ENCODE data around the gene CFAP299.

CFAP299 gene

DNA sequence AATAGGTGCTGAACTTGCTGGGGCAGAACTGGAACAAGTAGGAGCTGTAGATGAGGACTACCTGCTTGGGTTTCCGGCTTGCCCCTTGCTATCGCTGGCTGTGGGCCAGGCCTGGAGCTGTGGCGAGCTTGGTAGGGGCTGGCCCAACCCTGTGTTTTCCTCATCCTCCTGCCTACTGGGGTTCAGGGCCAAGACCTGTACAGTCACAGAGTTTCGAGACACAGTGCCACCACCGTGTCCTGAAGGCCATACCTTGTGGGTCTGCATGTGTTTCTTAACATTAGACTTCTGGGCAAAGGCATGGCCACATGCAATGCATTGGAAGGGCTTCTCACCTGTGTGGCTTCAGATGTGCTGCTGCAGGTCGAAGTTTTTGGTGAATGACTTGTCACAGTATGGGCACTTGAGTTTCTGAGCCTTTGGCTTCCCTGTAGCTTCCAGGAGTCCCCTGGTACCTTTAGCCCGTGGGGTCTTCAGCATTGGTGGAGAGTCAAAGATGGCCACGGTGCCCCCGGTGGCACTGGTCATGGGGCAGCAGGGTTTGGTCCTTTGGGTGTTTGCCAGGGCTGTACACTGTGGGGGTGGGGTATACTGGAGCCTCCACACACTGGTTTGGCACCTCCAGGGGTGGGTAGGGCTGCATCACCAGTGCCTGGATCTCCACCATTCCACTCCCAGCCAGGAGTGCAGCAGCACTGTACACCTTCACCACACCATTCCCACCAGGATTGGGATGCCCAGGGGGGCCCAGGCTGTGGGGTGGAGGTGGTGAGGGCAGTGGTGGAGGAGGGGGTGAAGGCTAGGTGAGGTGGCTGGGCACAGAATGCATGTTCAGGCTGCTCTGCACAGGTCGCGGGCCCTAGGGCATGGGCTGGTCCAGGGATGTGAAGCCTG is 52.1 kb downstream of the CFAP299 start:
- no peak overlapping the region for H3K4me3 ChIP-seq (ENCODE audit: control insufficient read depth in 1 of 7, extremely low read depth in 1 of 7, insufficient read depth in 4 of 7, low read depth in 2 of 7, low read length in 6 of 7)
- 96% methylated on average over 8 of the region's 11 CpGs for WGBS (ENCODE audit: insufficient coverage)
- POLR2A ChIA-PET = no interaction called here
- H3K9me3 ChIP-seq (ENCODE audit: control extremely low read depth in 1 of 5, control insufficient read depth in 4 of 5, insufficient read depth in 2 of 5, low read depth in 1 of 5, low read length in 4 of 5) = peaks cover 0 to 5% (median 0%) of the 10 kb centered on the region in 5 experiments
- H3K27me3 ChIP-seq (replicated peaks in 2 of 5; ENCODE audit: control insufficient read depth in 4 of 5, insufficient read depth in 5 of 5, low read length in 4 of 5) = peaks cover 0 to 2% (median 0%) of the 10 kb centered on the region in 5 experiments
- H3K36me3 ChIP-seq (ENCODE audit: control insufficient read depth in 4 of 4, insufficient read depth in 4 of 4, low read length in 3 of 4) = no peaks in the 10 kb centered on the region
- CTCF ChIA-PET = no interaction called here
- H3K4me1 ChIP-seq (ENCODE audit: control extremely low read depth in 1 of 4, control insufficient read depth in 4 of 4, insufficient read depth in 4 of 4, low read length in 3 of 4) = no peaks in the 10 kb centered on the region
- DNase-seq = no peak
- no peak overlapping the region for H3K27ac ChIP-seq (ENCODE audit: insufficient read depth in 1 of 2, low read depth in 1 of 2, low read length in 2 of 2, poor library complexity in 1 of 2, severe bottlenecking in 2 of 2)

GRCh38 chr4:80388284-80388607 is 52.7 kb downstream of the CFAP299 start:
- H3K9me3 ChIP-seq (ENCODE audit: control extremely low read depth in 1 of 5, control insufficient read depth in 4 of 5, insufficient read depth in 2 of 5, low read depth in 1 of 5, low read length in 4 of 5) = peaks cover 0 to 5% (median 0%) of the 10 kb centered on the region in 5 experiments
- no peaks in the 10 kb centered on the region for H3K4me1 ChIP-seq (ENCODE audit: control extremely low read depth in 1 of 4, control insufficient read depth in 4 of 4, insufficient read depth in 4 of 4, low read length in 3 of 4)
- no peak for DNase-seq
- no peak overlapping the region for H3K27ac ChIP-seq (ENCODE audit: insufficient read depth in 1 of 2, low read depth in 1 of 2, low read length in 2 of 2, poor library complexity in 1 of 2, severe bottlenecking in 2 of 2)
- no peak overlapping the region for H3K4me3 ChIP-seq (ENCODE audit: control insufficient read depth in 1 of 7, extremely low read depth in 1 of 7, insufficient read depth in 4 of 7, low read depth in 2 of 7, low read length in 6 of 7)
- WGBS (ENCODE audit: insufficient coverage) = 84% methylated on average over 4 of the region's 8 CpGs
- peaks cover 0 to 2% (median 0%) of the 10 kb centered on the region in 5 experiments for H3K27me3 ChIP-seq (replicated peaks in 2 of 5; ENCODE audit: control insufficient read depth in 4 of 5, insufficient read depth in 5 of 5, low read length in 4 of 5)
- no peaks in the 10 kb centered on the region for H3K36me3 ChIP-seq (ENCODE audit: control insufficient read depth in 4 of 4, insufficient read depth in 4 of 4, low read length in 3 of 4)
- ChIA-PET POLR2A (no interaction called here), CTCF (no interaction called here)

DNA sequence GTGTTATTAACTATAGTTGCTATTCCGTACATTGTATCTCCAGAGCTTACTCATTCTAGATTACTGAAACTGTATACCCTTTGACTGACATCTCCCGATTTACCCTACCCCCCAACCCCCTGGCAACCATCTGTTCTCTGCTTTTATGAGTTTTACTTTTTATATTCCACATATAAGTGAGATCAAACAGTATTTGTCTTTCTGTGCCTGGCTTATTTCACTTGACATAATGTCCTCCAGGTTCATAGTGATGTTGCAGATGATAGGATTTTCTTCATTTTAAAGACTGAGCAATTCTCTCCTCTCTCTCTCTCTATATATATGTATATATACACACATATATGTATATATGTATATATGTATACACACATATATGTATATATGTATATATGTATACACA is 54.6 kb downstream of the CFAP299 start:
- POLR2A ChIA-PET = no interaction called here
- CTCF ChIA-PET = interaction anchor here (1.4 kb wide), 1 partner anchor 25 kb away, joined by 4 read pairs; no protein-coding TSS in a partner anchor
- no peaks in the 10 kb centered on the region for H3K4me1 ChIP-seq (ENCODE audit: control extremely low read depth in 1 of 4, control insufficient read depth in 4 of 4, insufficient read depth in 4 of 4, low read length in 3 of 4)
- no peak for DNase-seq
- peaks cover 0 to 5% (median 0%) of the 10 kb centered on the region in 5 experiments for H3K9me3 ChIP-seq (ENCODE audit: control extremely low read depth in 1 of 5, control insufficient read depth in 4 of 5, insufficient read depth in 2 of 5, low read depth in 1 of 5, low read length in 4 of 5)
- H3K27me3 ChIP-seq (replicated peaks in 2 of 5; ENCODE audit: control insufficient read depth in 4 of 5, insufficient read depth in 5 of 5, low read length in 4 of 5) = no peaks in the 10 kb centered on the region
- WGBS (ENCODE audit: insufficient coverage) = no CpG with 5 or more reads among the region's 2 CpGs
- no peaks in the 10 kb centered on the region for H3K36me3 ChIP-seq (ENCODE audit: control insufficient read depth in 4 of 4, insufficient read depth in 4 of 4, low read length in 3 of 4)
- no peak overlapping the region for H3K4me3 ChIP-seq (ENCODE audit: control insufficient read depth in 1 of 7, extremely low read depth in 1 of 7, insufficient read depth in 4 of 7, low read depth in 2 of 7, low read length in 6 of 7)
- no peak overlapping the region for H3K27ac ChIP-seq (ENCODE audit: insufficient read depth in 1 of 2, low read depth in 1 of 2, low read length in 2 of 2, poor library complexity in 1 of 2, severe bottlenecking in 2 of 2)

- ChIA-PET POLR2A (no interaction called here), CTCF (interaction anchor here (1.3 kb wide), 1 partner anchor 18 kb away, joined by 3 read pairs; no protein-coding TSS in a partner anchor)
- WGBS (ENCODE audit: insufficient coverage) = 100% methylated on average over 2 of the region's 4 CpGs
- Histone ChIP-seq H3K27ac (ENCODE audit: insufficient read depth in 1 of 2, low read depth in 1 of 2, low read length in 2 of 2, poor library complexity in 1 of 2, severe bottlenecking in 2 of 2) (no peak overlapping the region), H3K9me3 (ENCODE audit: control extremely low read depth in 1 of 5, control insufficient read depth in 4 of 5, insufficient read depth in 2 of 5, low read depth in 1 of 5, low read length in 4 of 5) (no peaks in the 10 kb centered on the region), H3K4me3 (ENCODE audit: control insufficient read depth in 1 of 7, extremely low read depth in 1 of 7, insufficient read depth in 4 of 7, low read depth in 2 of 7, low read length in 6 of 7) (no peak overlapping the region), H3K4me1 (ENCODE audit: control extremely low read depth in 1 of 4, control insufficient read depth in 4 of 4, insufficient read depth in 4 of 4, low read length in 3 of 4) (no peaks in the 10 kb centered on the region), H3K27me3 (replicated peaks in 2 of 5; ENCODE audit: control insufficient read depth in 4 of 5, insufficient read depth in 5 of 5, low read length in 4 of 5) (no peaks in the 10 kb centered on the region), H3K36me3 (ENCODE audit: control insufficient read depth in 4 of 4, insufficient read depth in 4 of 4, low read length in 3 of 4) (no peaks in the 10 kb centered on the region)
- no peak for DNase-seq
Measured at GRCh38 chr4:80393246-80393969, 57.9 kb downstream of the CFAP299 start.

GRCh38 chr4:80393970-80394250 is 58.4 kb downstream of the CFAP299 start:
- Histone ChIP-seq H3K27ac (ENCODE audit: insufficient read depth in 1 of 2, low read depth in 1 of 2, low read length in 2 of 2, poor library complexity in 1 of 2, severe bottlenecking in 2 of 2) (no peak overlapping the region), H3K27me3 (replicated peaks in 2 of 5; ENCODE audit: control insufficient read depth in 4 of 5, insufficient read depth in 5 of 5, low read length in 4 of 5) (no peaks in the 10 kb centered on the region), H3K9me3 (ENCODE audit: control extremely low read depth in 1 of 5, control insufficient read depth in 4 of 5, insufficient read depth in 2 of 5, low read depth in 1 of 5, low read length in 4 of 5) (no peaks in the 10 kb centered on the region), H3K4me3 (ENCODE audit: control insufficient read depth in 1 of 7, extremely low read depth in 1 of 7, insufficient read depth in 4 of 7, low read depth in 2 of 7, low read length in 6 of 7) (no peak overlapping the region), H3K36me3 (ENCODE audit: control insufficient read depth in 4 of 4, insufficient read depth in 4 of 4, low read length in 3 of 4) (no peaks in the 10 kb centered on the region), H3K4me1 (ENCODE audit: control extremely low read depth in 1 of 4, control insufficient read depth in 4 of 4, insufficient read depth in 4 of 4, low read length in 3 of 4) (no peaks in the 10 kb centered on the region)
- CTCF ChIA-PET = no interaction called here
- WGBS (ENCODE audit: insufficient coverage) = no CpG with 5 or more reads among the region's 1 CpG
- DNase-seq = no peak
- POLR2A ChIA-PET = no interaction called here

DNA sequence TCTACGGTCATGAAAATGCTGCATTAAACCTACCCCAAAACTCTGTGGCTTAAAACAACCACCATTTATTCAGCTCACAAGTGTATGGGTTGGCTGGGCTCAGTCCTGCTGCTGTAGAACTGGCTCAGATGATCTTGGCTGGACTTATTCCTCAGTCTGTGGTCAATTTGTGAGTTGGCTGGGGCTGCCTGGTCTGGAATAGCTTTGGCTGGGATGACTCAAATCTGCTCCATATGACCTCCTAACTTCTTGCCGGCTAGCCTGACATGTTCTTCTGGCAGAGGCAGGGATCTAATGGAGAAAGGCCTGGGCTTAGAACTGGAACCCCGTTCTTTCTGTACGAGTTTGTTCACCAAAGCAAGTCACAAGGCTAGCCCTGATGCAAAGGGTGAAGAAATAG is 71.7 kb downstream of the CFAP299 start:
- H3K4me1 ChIP-seq (ENCODE audit: control extremely low read depth in 1 of 4, control insufficient read depth in 4 of 4, insufficient read depth in 4 of 4, low read length in 3 of 4) = no peaks in the 10 kb centered on the region
- 90% methylated on average over 2 of the region's 4 CpGs for WGBS (ENCODE audit: insufficient coverage)
- no peaks in the 10 kb centered on the region for H3K36me3 ChIP-seq (ENCODE audit: control insufficient read depth in 4 of 4, insufficient read depth in 4 of 4, low read length in 3 of 4)
- H3K9me3 ChIP-seq (ENCODE audit: control extremely low read depth in 1 of 5, control insufficient read depth in 4 of 5, insufficient read depth in 2 of 5, low read depth in 1 of 5, low read length in 4 of 5) = no peaks in the 10 kb centered on the region
- POLR2A ChIA-PET = no interaction called here
- peaks cover 0 to 1% (median 0%) of the 10 kb centered on the region in 5 experiments for H3K27me3 ChIP-seq (replicated peaks in 2 of 5; ENCODE audit: control insufficient read depth in 4 of 5, insufficient read depth in 5 of 5, low read length in 4 of 5)
- no peak overlapping the region for H3K4me3 ChIP-seq (ENCODE audit: control insufficient read depth in 1 of 7, extremely low read depth in 1 of 7, insufficient read depth in 4 of 7, low read depth in 2 of 7, low read length in 6 of 7)
- no peak for DNase-seq
- H3K27ac ChIP-seq (ENCODE audit: insufficient read depth in 1 of 2, low read depth in 1 of 2, low read length in 2 of 2, poor library complexity in 1 of 2, severe bottlenecking in 2 of 2) = no peak overlapping the region
- CTCF ChIA-PET = no interaction called here

DNA sequence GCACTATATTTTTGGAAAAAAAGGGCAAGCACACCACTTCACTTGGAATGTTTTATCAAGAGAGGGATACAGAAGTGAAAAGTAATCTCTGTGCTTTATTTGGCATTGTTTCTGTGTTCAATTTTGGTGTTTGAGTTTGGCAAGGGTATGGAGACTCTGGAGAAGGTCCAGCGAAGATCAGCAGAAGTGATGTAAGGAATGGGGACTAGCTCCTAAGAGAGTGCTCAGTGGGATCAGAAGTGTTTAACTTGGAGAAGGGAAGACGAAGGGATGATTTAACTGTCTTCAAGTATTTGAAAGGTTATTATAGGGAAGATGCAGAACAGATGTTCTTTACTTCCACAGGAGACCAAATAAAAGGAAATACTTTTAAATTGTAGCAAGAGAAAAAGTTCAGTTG is 74.3 kb downstream of the CFAP299 start:
- POLR2A ChIA-PET = no interaction called here
- H3K27ac ChIP-seq (ENCODE audit: insufficient read depth in 1 of 2, low read depth in 1 of 2, low read length in 2 of 2, poor library complexity in 1 of 2, severe bottlenecking in 2 of 2) = no peak overlapping the region
- no peak for DNase-seq
- H3K27me3 ChIP-seq (replicated peaks in 2 of 5; ENCODE audit: control insufficient read depth in 4 of 5, insufficient read depth in 5 of 5, low read length in 4 of 5) = peaks cover 0 to 6% (median 0%) of the 10 kb centered on the region in 5 experiments
- CTCF ChIA-PET = no interaction called here
- no peak overlapping the region for H3K4me3 ChIP-seq (ENCODE audit: control insufficient read depth in 1 of 7, extremely low read depth in 1 of 7, insufficient read depth in 4 of 7, low read depth in 2 of 7, low read length in 6 of 7)
- no peaks in the 10 kb centered on the region for H3K36me3 ChIP-seq (ENCODE audit: control insufficient read depth in 4 of 4, insufficient read depth in 4 of 4, low read length in 3 of 4)
- no peaks in the 10 kb centered on the region for H3K4me1 ChIP-seq (ENCODE audit: control extremely low read depth in 1 of 4, control insufficient read depth in 4 of 4, insufficient read depth in 4 of 4, low read length in 3 of 4)
- WGBS (ENCODE audit: insufficient coverage) = 100% methylated on average over 2 of the region's 2 CpGs
- H3K9me3 ChIP-seq (ENCODE audit: control extremely low read depth in 1 of 5, control insufficient read depth in 4 of 5, insufficient read depth in 2 of 5, low read depth in 1 of 5, low read length in 4 of 5) = no peaks in the 10 kb centered on the region
